ENCODE measurements around the gene HORMAD2. TPM values are rescaled to one million over a fixed set of nuclear protein-coding genes. Genes with fewer than 3 reads are reported as not detected.

The HORMAD2 gene
- total RNA-seq, 4 donors from 2014 or later, result not detected

DNA sequence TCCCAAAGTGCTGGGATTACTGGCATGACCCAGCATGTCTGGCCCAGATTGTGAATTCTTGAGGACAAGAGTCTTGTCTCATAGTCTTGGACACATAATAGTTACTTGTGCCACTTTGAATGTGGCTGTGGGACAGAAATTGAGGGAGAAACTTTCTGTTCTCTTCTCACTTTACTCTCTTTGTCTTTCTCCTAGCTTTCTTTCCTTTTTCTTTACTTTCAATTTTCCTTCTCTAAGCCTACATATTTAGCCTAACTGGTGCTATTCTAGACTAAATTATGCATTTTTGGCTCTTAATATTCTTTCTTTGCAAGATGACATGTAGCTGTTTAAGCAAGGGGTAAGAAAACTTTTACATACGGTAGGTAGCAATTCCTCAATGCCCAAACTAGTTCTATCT is 33.2 kb downstream of the HORMAD2 start:
- no peak for ATAC-seq
- H3K4me3 ChIP-seq, result no peak overlapping the region
- no peak for DNase-seq
- H3K36me3 ChIP-seq, result no peaks in the 10 kb centered on the region
- no peak overlapping the region for H3K27ac ChIP-seq
- no peaks in the 10 kb centered on the region for H3K27me3 ChIP-seq
- no peaks in the 10 kb centered on the region for H3K4me1 ChIP-seq
- in situ Hi-C loops (cut with MboI; ENCODE audit: low sequenced_read_pairs in 4 of 4) (loop anchor here (25.0 kb wide), 1 partner anchor 274 kb away; the partner anchor contains the start of genes RNF215 (in 4 of the 4) and SEC14L2 (in 4 of the 4)), intact Hi-C loops (cut with DNase I; ENCODE audit: low total_unique reads) (no loop called here)
- H3K9me3 ChIP-seq, result no peaks in the 10 kb centered on the region
- TF ChIP-seq POLR2A (IDR thresholded peaks at IDR 0.05), result no peak
- TF ChIP-seq, protein P1, sequence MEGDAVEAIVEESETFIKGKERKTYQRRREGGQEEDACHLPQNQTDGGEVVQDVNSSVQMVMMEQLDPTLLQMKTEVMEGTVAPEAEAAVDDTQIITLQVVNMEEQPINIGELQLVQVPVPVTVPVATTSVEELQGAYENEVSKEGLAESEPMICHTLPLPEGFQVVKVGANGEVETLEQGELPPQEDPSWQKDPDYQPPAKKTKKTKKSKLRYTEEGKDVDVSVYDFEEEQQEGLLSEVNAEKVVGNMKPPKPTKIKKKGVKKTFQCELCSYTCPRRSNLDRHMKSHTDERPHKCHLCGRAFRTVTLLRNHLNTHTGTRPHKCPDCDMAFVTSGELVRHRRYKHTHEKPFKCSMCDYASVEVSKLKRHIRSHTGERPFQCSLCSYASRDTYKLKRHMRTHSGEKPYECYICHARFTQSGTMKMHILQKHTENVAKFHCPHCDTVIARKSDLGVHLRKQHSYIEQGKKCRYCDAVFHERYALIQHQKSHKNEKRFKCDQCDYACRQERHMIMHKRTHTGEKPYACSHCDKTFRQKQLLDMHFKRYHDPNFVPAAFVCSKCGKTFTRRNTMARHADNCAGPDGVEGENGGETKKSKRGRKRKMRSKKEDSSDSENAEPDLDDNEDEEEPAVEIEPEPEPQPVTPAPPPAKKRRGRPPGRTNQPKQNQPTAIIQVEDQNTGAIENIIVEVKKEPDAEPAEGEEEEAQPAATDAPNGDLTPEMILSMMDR (IDR thresholded peaks at IDR 0.05 in 4 of 5, conservative IDR thresholded peaks at IDR 0.05 in 1 of 5), result no peak

DNA sequence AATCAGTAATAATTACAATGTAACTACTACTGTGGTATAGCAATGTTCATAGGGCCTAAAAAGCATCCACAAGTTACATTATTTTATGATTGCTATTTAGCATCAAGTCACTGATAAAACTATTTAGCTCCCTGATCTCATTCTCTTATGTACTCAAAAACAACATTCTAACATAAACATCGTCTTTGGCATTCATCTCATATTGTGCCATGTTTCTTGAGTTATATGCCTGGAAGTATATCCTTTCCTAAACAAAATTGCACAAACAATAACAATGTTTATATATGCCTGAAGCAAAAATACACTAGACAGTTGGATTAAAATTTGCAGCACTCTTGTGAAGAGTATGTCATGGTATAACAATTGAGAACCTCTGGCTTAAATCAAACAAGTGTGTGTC is 34.1 kb downstream of the HORMAD2 start:
- Histone ChIP-seq H3K4me3 (no peak overlapping the region), H3K9me3 (no peaks in the 10 kb centered on the region), H3K36me3 (no peaks in the 10 kb centered on the region), H3K4me1 (no peaks in the 10 kb centered on the region), H3K27me3 (no peaks in the 10 kb centered on the region), H3K27ac (no peak overlapping the region)
- TF ChIP-seq POLR2A (IDR thresholded peaks at IDR 0.05), result no peak
- TF ChIP-seq, protein P1 (IDR thresholded peaks at IDR 0.05 in 4 of 5, conservative IDR thresholded peaks at IDR 0.05 in 1 of 5), result no peak
- intact Hi-C loops (cut with DNase I; ENCODE audit: low total_unique reads), result no loop called here
- ATAC-seq (no peak), DNase-seq (no peak)
- in situ Hi-C loops (cut with MboI; ENCODE audit: low sequenced_read_pairs in 4 of 4), result loop anchor here (25.0 kb wide), 1 partner anchor 273 kb away; the partner anchor contains the start of genes RNF215 (in 4 of the 4) and SEC14L2 (in 4 of the 4)

DNA sequence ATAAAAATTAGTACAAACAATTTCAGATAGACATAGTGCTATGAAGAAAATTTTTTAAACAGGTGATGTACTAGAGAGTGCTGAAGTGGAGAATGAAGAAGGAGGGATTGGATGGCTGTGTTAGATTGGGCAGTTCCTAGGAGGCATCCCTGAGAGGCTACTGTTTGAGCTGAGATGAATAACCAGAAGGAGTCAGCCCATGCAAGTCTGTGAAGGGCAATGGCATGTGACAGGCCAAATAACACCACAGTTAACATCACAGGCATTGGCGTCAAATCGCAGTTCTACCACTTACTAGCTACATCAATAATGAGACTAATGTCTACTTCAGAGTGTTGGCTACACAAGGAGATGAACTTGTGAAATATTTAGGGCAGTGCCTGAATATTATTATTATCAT is 35.4 kb downstream of the HORMAD2 start:
- Histone ChIP-seq H3K4me1 (no peaks in the 10 kb centered on the region), H3K4me3 (no peak overlapping the region), H3K27me3 (no peaks in the 10 kb centered on the region), H3K27ac (no peak overlapping the region), H3K9me3 (no peaks in the 10 kb centered on the region), H3K36me3 (no peaks in the 10 kb centered on the region)
- in situ Hi-C loops (cut with MboI; ENCODE audit: low sequenced_read_pairs in 4 of 4) (loop anchor here (25.0 kb wide), 1 partner anchor 272 kb away; the partner anchor contains the start of genes RNF215 (in 4 of the 4) and SEC14L2 (in 4 of the 4)), intact Hi-C loops (cut with DNase I; ENCODE audit: low total_unique reads) (no loop called here)
- TF ChIP-seq, protein P1 (IDR thresholded peaks at IDR 0.05 in 4 of 5, conservative IDR thresholded peaks at IDR 0.05 in 1 of 5), result no peak
- TF ChIP-seq POLR2A (IDR thresholded peaks at IDR 0.05), result no peak
- ATAC-seq (no peak), DNase-seq (no peak)

DNA sequence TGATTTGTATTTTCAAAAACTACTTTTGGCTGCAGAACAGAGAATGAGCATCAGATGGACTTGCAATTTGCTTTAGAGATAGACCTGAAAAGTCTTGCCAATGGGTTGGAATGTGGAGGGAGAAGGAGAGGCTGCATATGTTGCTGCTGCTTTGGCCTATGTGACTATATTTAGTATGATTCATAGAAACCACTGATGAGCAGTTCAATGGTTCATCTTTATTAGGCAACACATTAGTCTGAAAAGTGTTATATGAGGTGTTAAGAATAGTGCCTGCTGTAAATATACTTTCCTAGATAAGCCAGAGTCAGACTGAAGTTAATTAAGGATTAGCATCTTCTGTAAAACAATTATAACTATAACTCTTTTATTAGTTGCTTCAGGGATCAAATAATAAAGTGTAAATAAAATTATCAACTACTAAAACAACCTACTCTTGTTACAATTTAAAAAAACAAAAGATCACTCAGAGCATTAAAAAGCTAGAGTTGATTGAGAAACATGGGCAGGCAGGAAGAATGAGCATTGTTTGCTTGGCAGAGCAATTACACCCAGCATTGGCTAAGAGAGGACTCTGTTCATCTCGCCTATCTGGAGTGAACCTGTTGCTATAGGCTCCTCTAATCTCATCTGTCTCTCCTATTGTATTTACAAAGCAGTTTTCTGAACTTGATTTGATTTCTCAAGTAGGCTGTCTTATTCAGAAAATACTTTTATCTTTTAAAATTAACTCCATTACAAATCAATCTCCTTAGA is 36.3 kb downstream of the HORMAD2 start:
- in situ Hi-C loops (cut with MboI; ENCODE audit: low sequenced_read_pairs in 4 of 4), result loop anchor here (25.0 kb wide), 1 partner anchor 271 kb away; the partner anchor contains the start of genes RNF215 (in 4 of the 4) and SEC14L2 (in 4 of the 4)
- TF ChIP-seq, protein P1 (IDR thresholded peaks at IDR 0.05 in 4 of 5, conservative IDR thresholded peaks at IDR 0.05 in 1 of 5), result no peak
- TF ChIP-seq POLR2A (IDR thresholded peaks at IDR 0.05), result no peak
- H3K27ac ChIP-seq, result no peak overlapping the region

More for the DNA sequence above, 36.3 kb downstream of the HORMAD2 start:
- intact Hi-C loops (cut with DNase I; ENCODE audit: low total_unique reads), result no loop called here
- H3K36me3 ChIP-seq, result no peaks in the 10 kb centered on the region
- ATAC-seq (no peak), DNase-seq (no peak)
- no peaks in the 10 kb centered on the region for H3K9me3 ChIP-seq
- H3K4me1 ChIP-seq, result no peaks in the 10 kb centered on the region
- H3K27me3 ChIP-seq, result no peaks in the 10 kb centered on the region
- H3K4me3 ChIP-seq, result no peak overlapping the region

Measured in gastrocnemius medialis (tissue), 4 donors.